Measurements from ENCODE around the gene PPARD.

DNA sequence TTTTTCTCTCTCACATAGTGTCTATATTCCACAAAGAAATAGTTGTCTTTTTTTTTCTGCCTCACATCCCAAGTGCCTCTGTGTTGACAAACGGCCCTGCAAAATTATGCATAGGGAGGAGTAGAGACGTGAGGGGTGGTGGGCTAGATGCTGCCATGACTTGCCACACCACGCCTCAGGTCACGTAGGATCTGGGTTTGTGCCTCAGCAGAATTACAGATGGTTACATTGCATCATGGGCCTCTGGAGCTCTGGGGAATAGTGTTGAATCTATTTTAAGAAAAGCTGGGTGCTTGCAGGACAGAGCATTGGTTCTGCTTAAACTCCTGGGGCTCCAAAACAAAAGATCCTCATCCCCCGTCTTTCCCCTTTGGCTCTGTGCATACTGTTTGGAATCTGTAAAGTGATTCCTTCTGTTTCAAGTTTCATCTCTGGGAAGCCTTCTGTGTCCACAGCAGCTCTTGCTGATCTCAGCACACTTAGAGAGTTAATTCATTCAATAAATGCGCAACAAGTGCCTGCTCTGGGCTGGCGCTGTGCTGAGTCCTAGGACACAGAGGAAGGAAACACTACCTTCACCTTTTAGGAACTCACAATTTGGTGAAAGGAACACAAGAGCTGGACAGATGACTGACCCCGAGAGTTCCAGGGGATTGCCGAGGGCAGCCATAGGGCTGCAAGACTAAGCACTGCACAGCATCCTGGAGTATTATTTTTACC lies 112.2 kb downstream of the PPARD start:
- TF ChIP-seq CTCF (IDR thresholded peaks at IDR 0.05) (no peak), POLR2A (IDR thresholded peaks at IDR 0.05) (no peak)
